ENCODE data around the gene THBS2.

GRCh38 chr6:169243186-169243585, 10.5 kb downstream of the THBS2 start:
- TF ChIP-seq POLR2AphosphoS5 (IDR thresholded peaks at IDR 0.05; ENCODE audit: low read depth, low read length) (no peak), TAF1 (IDR thresholded peaks at IDR 0.05; ENCODE audit: borderline replicate concordance, insufficient read depth, low read length) (no peak), SIN3A (IDR thresholded peaks at IDR 0.05; ENCODE audit: borderline replicate concordance, insufficient read depth, low read length) (no peak), REST (IDR thresholded peaks at IDR 0.05; ENCODE audit: insufficient read depth in 1 of 2, low read depth in 2 of 2, low read length in 2 of 2) (no peak)
